AG04450 (cell line): ENCODE data around the gene ESR2. TPM values are rescaled to one million over a fixed set of nuclear protein-coding genes. Genes with fewer than 3 reads are reported as not detected.

Source experiments
- CTCF ChIA-PET: fragments of 300-600, 350-600 bp; formaldehyde crosslinking; extraction: SDS; loops from one replicate; lab custom pipeline; 2022; ENCODE audit warnings: antibody characterized with exemption, inconsistent platforms; lab: Charles Lee
- POLR2A ChIA-PET: fragments of 350-600 bp; formaldehyde crosslinking; extraction: SDS; loops from one replicate; lab custom pipeline; 2021; ENCODE audit warnings: antibody characterized with exemption, inconsistent platforms; lab: Yijun Ruan, JAX
- DNase-seq: peaks from one replicate; pipeline ENCODE4 v3.0.0-alpha.2; 2011; ENCODE audit warnings: low read depth, low spot score
- H3K27ac ChIP-seq: one replicate; pipeline ENCODE4 v1.5.1; 2012; ENCODE audit warnings: low read depth, low read length, control low read depth
- H3K27me3 ChIP-seq: one replicate; pipeline ENCODE4 v1.6.0; 2012; ENCODE audit warnings: low read length; ENCODE audit not compliant: control insufficient read depth, insufficient read depth
- H3K4me3 ChIP-seq: 2 replicates; pipeline ENCODE4 v1.5.1; 2011; ENCODE audit warnings: mild to moderate bottlenecking, low read depth, low read length, control low read depth
- H3K9me3 ChIP-seq: 2 replicates; pipeline ENCODE4 v1.5.1; 2012; ENCODE audit warnings: low read length; ENCODE audit not compliant: control insufficient read depth, insufficient read depth
- CTCF ChIP-seq: IDR thresholded peaks from 2 replicates; pipeline ENCODE4 v1.5.1; 2011; ENCODE audit warnings: low read depth, low read length, control low read depth, inconsistent platforms
- polyA plus RNA-seq: library from polyadenylated mRNA; depleted of rRNA; stranded (reverse); fragments of >200 nt; gene quantifications from 2 replicates; pipeline ENCODE4 v1.2.3, GENCODE V29; 2011

ESR2 gene
- polyA plus RNA-seq, 1 experiment = 0.04 TPM

- Histone ChIP-seq H3K4me3 (no peak overlapping the region), H3K9me3 (no peaks in the 10 kb centered on the region), H3K27ac (no peak overlapping the region), H3K27me3 (no peaks in the 10 kb centered on the region)
- DNase-seq = no peak
- no peak for TF ChIP-seq CTCF
- ChIA-PET POLR2A (no interaction called here), CTCF (no interaction called here)
These were observed 64.7 kb downstream of the ESR2 start for GRCh38 chr14:64229489-64229888.

- no peaks in the 10 kb centered on the region for H3K27me3 ChIP-seq
- CTCF ChIA-PET = no interaction called here
- H3K27ac ChIP-seq = no peak overlapping the region
- H3K9me3 ChIP-seq = no peaks in the 10 kb centered on the region
- POLR2A ChIA-PET = no interaction called here
- H3K4me3 ChIP-seq = no peak overlapping the region
- TF ChIP-seq CTCF = no peak
- DNase-seq = no peak
These were observed 66.3 kb downstream of the ESR2 start for GRCh38 chr14:64227856-64228255.

GRCh38 chr14:64225151-64225757 lies 68.9 kb downstream of the ESR2 start:
- H3K27ac ChIP-seq = no peak overlapping the region
- POLR2A ChIA-PET = no interaction called here
- CTCF ChIA-PET = no interaction called here
- no peak overlapping the region for H3K4me3 ChIP-seq
- H3K27me3 ChIP-seq = no peaks in the 10 kb centered on the region
- no peak for TF ChIP-seq CTCF
- DNase-seq = no peak
- H3K9me3 ChIP-seq = no peaks in the 10 kb centered on the region

- CTCF ChIA-PET = interaction anchor here (0.8 kb wide), 1 partner anchor 73 kb away, joined by 3 read pairs; the partner anchor contains the start of gene ESR2
- Histone ChIP-seq H3K27me3 (no peaks in the 10 kb centered on the region), H3K27ac (no peak overlapping the region), H3K4me3 (no peak overlapping the region), H3K9me3 (no peaks in the 10 kb centered on the region)
- POLR2A ChIA-PET = no interaction called here
- DNase-seq = no peak
- TF ChIP-seq CTCF = no peak
These were observed 72.7 kb downstream of the ESR2 start for GRCh38 chr14:64221391-64222003.

GRCh38 chr14:64220466-64220865 lies 73.7 kb downstream of the ESR2 start:
- Histone ChIP-seq H3K27ac (no peak overlapping the region), H3K4me3 (no peak overlapping the region), H3K27me3 (no peaks in the 10 kb centered on the region), H3K9me3 (no peaks in the 10 kb centered on the region)
- TF ChIP-seq CTCF = no peak
- no peak for DNase-seq
- ChIA-PET POLR2A (no interaction called here), CTCF (no interaction called here)
